Pancreas (tissue), 10 donors: Measurements from ENCODE around the gene PSG5. TPM values are rescaled to one million over a fixed set of nuclear protein-coding genes. Genes with fewer than 3 reads are reported as not detected.
"Not testable (repeated sequence)": the region's sequence is repeated elsewhere in the genome, so short reads cannot be mapped to it uniquely, and the experiment has no call there.

Experiments used
- ATAC-seq, 4 donors: fragments of 200-7000 bp; cut with Tn5 transposase; one replicate each; pipeline versions ENCODE4 v1.8.0 to v1.9.1; 2020; ENCODE audit warnings: mild to moderate bottlenecking in 4 of 4, moderate library complexity in 4 of 4
- DNase-seq, 6 donors: peaks; one replicate each; pipeline ENCODE4 v3.0.0-alpha.2; 2020
- FAIRE-seq: peaks from 2 replicates; lab custom pipeline; 2012; peaks lifted over from hg19 to GRCh38; lab: Jason Lieb, UNC
- H3K27ac ChIP-seq, 4 donors: fragments of 200-600 bp; sonication (generic); 1 replicate in 3 of 4; 2 replicates in 1 of 4; pipeline versions ENCODE4 v1.5.0 to v1.8.0; 2020
- H3K27me3 ChIP-seq, 4 donors: fragments of 200-600 bp; one replicate each; pipeline ENCODE4 v1.8.0; 2021
- H3K36me3 ChIP-seq, 3 donors: fragments of 200-600 bp; sonication (generic) in 1 of 3; one replicate each; pipeline versions ENCODE4 v1.5.0 to v1.8.0; 2020 to 2021
- H3K4me1 ChIP-seq, 3 donors: fragments of 200-600 bp; one replicate each; pipeline ENCODE4 v1.8.0; 2021
- H3K4me3 ChIP-seq, 4 donors: fragments of 200-600 bp; sonication (generic) in 2 of 4; one replicate each; pipeline versions ENCODE4 v1.5.0 to v1.8.0; 2020 to 2021
- H3K9me3 ChIP-seq, 4 donors: fragments of 200-600 bp; one replicate each; pipeline ENCODE4 v1.8.0; 2021
- CTCF ChIP-seq, 4 donors: fragments of 200-600 bp; sonication (generic) in 3 of 4; IDR thresholded peaks; one replicate each; pipeline versions ENCODE4 v1.5.0 to v1.8.0; 2021; ENCODE audit warnings: antibody characterized with exemption in 4 of 4
- WGBS, 2 donors: extraction: QIAGEN DNeasy Blood & Tissue Kit; methylation state at CpG; one replicate each; pipeline ENCODE4 v1.1.7; 2013; 5-methylcytosine and 5-hydroxymethylcytosine counted together
- intact Hi-C, 3 donors: fragments of 100-400 bp; cut with DNase I; formaldehyde crosslinking; loops; one replicate each; pipeline versions ENCODE4 v1.11.1 to v1.14.2; 2022
- polyA plus RNA-seq, 2 donors: library from polyadenylated mRNA; stranded (reverse); fragments of 200-250 nt; gene quantifications; one replicate each; pipeline ENCODE4 v1.2.3, GENCODE V29; 2013
- total RNA-seq, 6 donors: library from RNA; stranded (reverse); fragmentation: NEBNext Ultra II Directional in 4 of 6; extraction: Animal tissue kit (Norgen Biotek cat#: 25700) in 4 of 6; gene quantifications; one replicate each; pipeline versions ENCODE4 v1.2.1 to v1.2.4, GENCODE V29; 2021 to 2023
- donor health status: healthy with polysubstance abuse.
- donor health status: DM: no; HTN: no; CAD: no; lungs with moderate emphysema.
- donor health status: DM: no; HTN: no; CAD: no.
- donor health status: control.
- donor health status: control.
- donor health status: Bipolar disorder and iron deficiency.
- donor health status: DM: yes; HTN: yes; CAD: no.
- donor health status: DM: no; HTN: no; CAD: no.
- donor health status: DM: no; HTN: no; CAD: no.
- donor health status: DM: yes; HTN: yes; CAD: no.

The PSG5 gene
- total and polyA plus RNA-seq, 8 donors: 0.44 to 0.49 TPM; not detected in 6

- DNase-seq (no peak), FAIRE-seq (no peak), ATAC-seq (no peak)
- Histone ChIP-seq H3K4me1 (no peaks in the 10 kb centered on the region), H3K36me3 (no peaks in the 10 kb centered on the region), H3K9me3 (no peaks in the 10 kb centered on the region), H3K27ac (no peak overlapping the region), H3K27me3 (no peaks in the 10 kb centered on the region), H3K4me3 (no peak overlapping the region)
- intact Hi-C loops: no loop called here
- WGBS, 2 donors: 34 to 50% methylated on average over 4 of the region's 4 CpGs
- no peak for TF ChIP-seq CTCF (IDR thresholded peaks at IDR 0.05)
Observed at GRCh38 chr19:43152214-43152613, 34.1 kb downstream of the PSG5 start.

GRCh38 chr19:43149788-43150187 lies 36.5 kb downstream of the PSG5 start:
- H3K9me3 ChIP-seq, ATAC-seq, intact Hi-C loops, H3K4me3 ChIP-seq, H3K36me3 ChIP-seq, H3K27me3 ChIP-seq, DNase-seq, H3K4me1 ChIP-seq, FAIRE-seq, H3K27ac ChIP-seq: not testable (repeated sequence)
- WGBS, 2 donors: 48 to 58% methylated on average over 7 of the region's 7 CpGs

GRCh38 chr19:43148233-43148632 lies 38.1 kb downstream of the PSG5 start:
- H3K9me3 ChIP-seq: no peaks in the 10 kb centered on the region
- FAIRE-seq (no peak), ATAC-seq (no peak), DNase-seq (no peak)
- no peaks in the 10 kb centered on the region for H3K27me3 ChIP-seq
- no peaks in the 10 kb centered on the region for H3K36me3 ChIP-seq
- H3K4me3 ChIP-seq: no peak overlapping the region
- TF ChIP-seq CTCF (IDR thresholded peaks at IDR 0.05): no peak
- WGBS, 2 donors: 26 to 53% methylated on average over 1 of the region's 1 CpG
- H3K27ac ChIP-seq: no peak overlapping the region
- intact Hi-C loops: no loop called here
- H3K4me1 ChIP-seq: no peaks in the 10 kb centered on the region

- 48 to 77% methylated on average over 1 of the region's 1 CpG for WGBS, 2 donors
- H3K27ac ChIP-seq, H3K4me1 ChIP-seq, H3K4me3 ChIP-seq, ATAC-seq, H3K27me3 ChIP-seq, DNase-seq, intact Hi-C loops, H3K9me3 ChIP-seq, H3K36me3 ChIP-seq, FAIRE-seq: not testable (repeated sequence)
Observed at GRCh38 chr19:43141763-43142162, 44.6 kb downstream of the PSG5 start.

GRCh38 chr19:43132696-43133095 lies 53.6 kb downstream of the PSG5 start:
- Histone ChIP-seq H3K4me3 (no peak overlapping the region), H3K4me1 (no peaks in the 10 kb centered on the region), H3K27me3 (no peaks in the 10 kb centered on the region), H3K27ac (no peak overlapping the region), H3K9me3 (no peaks in the 10 kb centered on the region), H3K36me3 (no peaks in the 10 kb centered on the region)
- TF ChIP-seq CTCF (IDR thresholded peaks at IDR 0.05): no peak
- intact Hi-C loops: no loop called here
- 51 to 91% methylated on average over 5 to 6 of the region's 6 CpGs for WGBS, 2 donors
- DNase-seq: no peak
- no peak for ATAC-seq
- no peak for FAIRE-seq

GRCh38 chr19:43131281-43131842 lies 55.0 kb downstream of the PSG5 start:
- H3K27me3 ChIP-seq, H3K27ac ChIP-seq, intact Hi-C loops, H3K4me3 ChIP-seq, H3K36me3 ChIP-seq, H3K9me3 ChIP-seq, FAIRE-seq, H3K4me1 ChIP-seq: not testable (repeated sequence)
- ATAC-seq: peak in 3 of 4 donors; percentile 68 to 93 (median 92)
- peak; percentile 49 to 84 (median 68) for DNase-seq
- WGBS, 2 donors: 18 to 23% methylated on average over 8 of the region's 8 CpGs

GRCh38 chr19:43129197-43129596 lies 57.1 kb downstream of the PSG5 start:
- WGBS, 2 donors: 56 to 79% methylated on average over 7 of the region's 7 CpGs
- H3K27ac ChIP-seq, intact Hi-C loops, H3K4me3 ChIP-seq, H3K36me3 ChIP-seq, H3K27me3 ChIP-seq, H3K9me3 ChIP-seq, FAIRE-seq, ATAC-seq, DNase-seq, H3K4me1 ChIP-seq: not testable (repeated sequence)

GRCh38 chr19:43127336-43127735 lies 59.0 kb downstream of the PSG5 start:
- DNase-seq, intact Hi-C loops, H3K27me3 ChIP-seq, H3K4me3 ChIP-seq, H3K27ac ChIP-seq, H3K9me3 ChIP-seq, H3K36me3 ChIP-seq, ATAC-seq, H3K4me1 ChIP-seq, FAIRE-seq: not testable (repeated sequence)
- WGBS, 2 donors: 37 to 49% methylated on average over 3 of the region's 3 CpGs
